NT2/D1 (cell line): ENCODE data around the gene DLG2.

Experiments used
- SUZ12 ChIP-seq: IDR thresholded peaks from 2 replicates; pipeline ENCODE4 v1.6.1; 2011; ENCODE audit not compliant: insufficient read length, insufficient read depth; ENCODE audit errors: extremely low read depth
- YY1 ChIP-seq: IDR thresholded peaks from 2 replicates; pipeline ENCODE4 v1.6.1; 2011; ENCODE audit not compliant: insufficient read length, insufficient read depth

DNA sequence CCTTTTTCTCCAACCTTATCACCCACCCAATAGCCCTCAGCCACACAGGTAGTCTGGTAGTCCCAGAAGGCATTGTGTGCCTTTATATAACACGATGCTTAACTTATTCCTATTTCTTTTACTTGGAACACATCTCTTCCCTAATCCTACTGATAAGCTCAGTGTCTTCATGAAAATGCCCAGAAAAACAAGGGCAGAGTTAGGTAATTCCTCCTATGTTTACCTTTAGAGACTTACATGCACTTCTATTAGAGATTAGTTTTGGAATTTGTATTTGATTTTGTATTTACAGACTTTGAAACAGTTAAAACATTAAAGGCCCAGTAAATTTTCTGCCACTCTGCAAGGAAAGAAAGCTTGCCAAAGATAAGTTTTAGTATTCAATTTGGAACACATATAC is 1703.2 kb downstream of the DLG2 start:
- TF ChIP-seq YY1, result no peak
- TF ChIP-seq SUZ12, result no peak
